Stimulated activated naive CD8-positive, alpha-beta T cell treated with anti-CD3 and anti-CD28 coated beads, Interleukin-15, Interleukin-2, amounts not matched to agents 100 ng/mL and 50 ng/mL, for 24 hours (primary cell): ENCODE data around the gene KRT80.
A peak's percentile ranks its signal among the peaks of the same experiment; 100 is the strongest.

Source experiments
- H3K27ac Mint-ChIP-seq: one replicate; pipeline ENCODE4 v1.8.0; 2021; ENCODE audit warnings: mild to moderate bottlenecking, mixed read lengths
- H3K27me3 Mint-ChIP-seq: one replicate; pipeline ENCODE4 v1.8.0; 2021; ENCODE audit warnings: mixed read lengths
- H3K36me3 Mint-ChIP-seq: one replicate; pipeline ENCODE4 v1.8.0; 2021; ENCODE audit warnings: low read depth, mixed read lengths
- H3K4me1 Mint-ChIP-seq: one replicate; pipeline ENCODE4 v1.8.0; 2021; ENCODE audit warnings: low read depth, mixed read lengths
- H3K4me3 Mint-ChIP-seq: one replicate; pipeline ENCODE4 v1.8.0; 2021; ENCODE audit warnings: mild to moderate bottlenecking, mixed read lengths
- H3K9me3 Mint-ChIP-seq: one replicate; pipeline ENCODE4 v1.8.0; 2021; ENCODE audit warnings: mixed read lengths

KRT80 gene

GRCh38 chr12:52208424-52209165, 16.8 kb upstream of the KRT80 start:
- no peaks in the 10 kb centered on the region for H3K36me3 Mint-ChIP-seq
- H3K27me3 Mint-ChIP-seq = no peaks in the 10 kb centered on the region
- no peak overlapping the region for H3K27ac Mint-ChIP-seq
- H3K9me3 Mint-ChIP-seq = no peaks in the 10 kb centered on the region
- no peaks in the 10 kb centered on the region for H3K4me1 Mint-ChIP-seq
- H3K4me3 Mint-ChIP-seq = no peak overlapping the region

- Mint-ChIP-seq H3K9me3 (no peaks in the 10 kb centered on the region), H3K27ac (no peak overlapping the region), H3K4me1 (peaks cover 4% of the 10 kb centered on the region), H3K36me3 (no peaks in the 10 kb centered on the region), H3K4me3 (no peak overlapping the region), H3K27me3 (peaks cover 4% of the 10 kb centered on the region)
Observed at GRCh38 chr12:52207895-52208294, 16.1 kb upstream of the KRT80 start.

- H3K9me3 Mint-ChIP-seq = no peaks in the 10 kb centered on the region
- no peaks in the 10 kb centered on the region for H3K36me3 Mint-ChIP-seq
- H3K4me3 Mint-ChIP-seq = no peak overlapping the region
- no peak overlapping the region for H3K27ac Mint-ChIP-seq
- H3K27me3 Mint-ChIP-seq = peaks cover 6% of the 10 kb centered on the region
- H3K4me1 Mint-ChIP-seq = peaks cover 7% of the 10 kb centered on the region
Observed at GRCh38 chr12:52207106-52207505, 15.3 kb upstream of the KRT80 start.

- Mint-ChIP-seq H3K4me3 (no peak overlapping the region), H3K36me3 (no peaks in the 10 kb centered on the region), H3K27me3 (peaks cover 6% of the 10 kb centered on the region), H3K27ac (no peak overlapping the region), H3K9me3 (no peaks in the 10 kb centered on the region), H3K4me1 (peaks cover 7% of the 10 kb centered on the region)
Observed at GRCh38 chr12:52206304-52207040, 14.7 kb upstream of the KRT80 start.

GRCh38 chr12:52205612-52206303, 13.9 kb upstream of the KRT80 start:
- no peaks in the 10 kb centered on the region for H3K36me3 Mint-ChIP-seq
- no peak overlapping the region for H3K27ac Mint-ChIP-seq
- H3K4me3 Mint-ChIP-seq = no peak overlapping the region
- peaks cover 6% of the 10 kb centered on the region for H3K27me3 Mint-ChIP-seq
- H3K9me3 Mint-ChIP-seq = no peaks in the 10 kb centered on the region
- H3K4me1 Mint-ChIP-seq = peaks cover 7% of the 10 kb centered on the region

GRCh38 chr12:52204931-52205505, 13.2 kb upstream of the KRT80 start:
- Mint-ChIP-seq H3K4me1 (peaks cover 7% of the 10 kb centered on the region), H3K27ac (no peak overlapping the region), H3K36me3 (no peaks in the 10 kb centered on the region), H3K9me3 (no peaks in the 10 kb centered on the region), H3K27me3 (peaks cover 6% of the 10 kb centered on the region), H3K4me3 (no peak overlapping the region)

GRCh38 chr12:52204095-52204930, 12.5 kb upstream of the KRT80 start:
- Mint-ChIP-seq H3K36me3 (no peaks in the 10 kb centered on the region), H3K9me3 (no peaks in the 10 kb centered on the region), H3K27me3 (peaks cover 6% of the 10 kb centered on the region), H3K4me1 (peaks cover 7% of the 10 kb centered on the region), H3K4me3 (no peak overlapping the region), H3K27ac (no peak overlapping the region)

- H3K27me3 Mint-ChIP-seq = peaks cover 6% of the 10 kb centered on the region
- H3K4me3 Mint-ChIP-seq = no peak overlapping the region
- peak overlapping the region; percentile 59 for H3K27ac Mint-ChIP-seq
- no peaks in the 10 kb centered on the region for H3K36me3 Mint-ChIP-seq
- H3K4me1 Mint-ChIP-seq = peaks cover 7% of the 10 kb centered on the region
- no peaks in the 10 kb centered on the region for H3K9me3 Mint-ChIP-seq
Observed at GRCh38 chr12:52203079-52203921, 11.5 kb upstream of the KRT80 start.

GRCh38 chr12:52202361-52203078, 10.7 kb upstream of the KRT80 start:
- peaks cover 6% of the 10 kb centered on the region for H3K27me3 Mint-ChIP-seq
- peaks cover 7% of the 10 kb centered on the region for H3K4me1 Mint-ChIP-seq
- H3K36me3 Mint-ChIP-seq = no peaks in the 10 kb centered on the region
- no peaks in the 10 kb centered on the region for H3K9me3 Mint-ChIP-seq
- H3K27ac Mint-ChIP-seq = peak overlapping the region; percentile 59
- no peak overlapping the region for H3K4me3 Mint-ChIP-seq

- Mint-ChIP-seq H3K9me3 (no peaks in the 10 kb centered on the region), H3K27me3 (peaks cover 6% of the 10 kb centered on the region), H3K4me3 (no peak overlapping the region), H3K36me3 (no peaks in the 10 kb centered on the region), H3K4me1 (peaks cover 7% of the 10 kb centered on the region), H3K27ac (no peak overlapping the region)
Observed at GRCh38 chr12:52201451-52201839, 9.6 kb upstream of the KRT80 start.

GRCh38 chr12:52200781-52201450, 9.1 kb upstream of the KRT80 start:
- Mint-ChIP-seq H3K9me3 (no peaks in the 10 kb centered on the region), H3K27me3 (peaks cover 6% of the 10 kb centered on the region), H3K4me3 (no peak overlapping the region), H3K4me1 (peaks cover 7% of the 10 kb centered on the region), H3K36me3 (no peaks in the 10 kb centered on the region), H3K27ac (no peak overlapping the region)

GRCh38 chr12:52200086-52200780, 8.4 kb upstream of the KRT80 start:
- Mint-ChIP-seq H3K27ac (no peak overlapping the region), H3K9me3 (no peaks in the 10 kb centered on the region), H3K36me3 (no peaks in the 10 kb centered on the region), H3K4me3 (no peak overlapping the region), H3K27me3 (peaks cover 6% of the 10 kb centered on the region), H3K4me1 (peaks cover 8% of the 10 kb centered on the region)
